GM21381 (cell line): ENCODE measurements around the gene STAT5B.
"Not testable (repeated sequence)": the region's sequence is repeated elsewhere in the genome, so short reads cannot be mapped to it uniquely, and the experiment has no call there.

ENCODE experiments used
- ATAC-seq: cut with Tn5 transposase; IDR thresholded peaks from one replicate; pipeline ENCODE4 v1.9.1; 2021; ENCODE audit warnings: mild to moderate bottlenecking, moderate library complexity; ENCODE audit not compliant: unreplicated experiment

Gene STAT5B

GRCh38 chr17:42276359-42276608 lies at the start of gene STAT5B:
Gene STAT5B (minus strand): TSS chr17:42276391. CDS start chr17:42232127, 44,264 bp downstream.
- peak; percentile 57 for ATAC-seq

DNA sequence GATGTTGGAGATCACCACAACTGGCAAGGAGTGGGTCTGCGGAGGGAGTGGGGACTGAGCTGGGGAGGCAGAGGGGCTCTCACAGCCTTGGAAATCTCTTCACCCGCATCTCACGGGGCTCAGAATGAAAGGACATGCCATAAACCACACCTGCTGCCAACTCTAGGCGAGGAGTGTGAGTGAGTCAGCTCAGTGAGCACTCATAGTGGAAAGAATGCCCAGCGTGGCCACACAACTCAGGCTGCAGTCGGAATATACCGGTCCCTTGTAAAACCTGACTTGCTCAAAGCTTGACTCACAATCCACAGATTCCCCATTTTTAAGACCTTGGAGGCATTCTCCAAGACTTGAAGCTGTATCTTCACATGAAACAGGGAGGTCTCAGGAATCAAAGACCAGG lies 48.8 kb upstream of the STAT5B start:
- no peak for ATAC-seq

DNA sequence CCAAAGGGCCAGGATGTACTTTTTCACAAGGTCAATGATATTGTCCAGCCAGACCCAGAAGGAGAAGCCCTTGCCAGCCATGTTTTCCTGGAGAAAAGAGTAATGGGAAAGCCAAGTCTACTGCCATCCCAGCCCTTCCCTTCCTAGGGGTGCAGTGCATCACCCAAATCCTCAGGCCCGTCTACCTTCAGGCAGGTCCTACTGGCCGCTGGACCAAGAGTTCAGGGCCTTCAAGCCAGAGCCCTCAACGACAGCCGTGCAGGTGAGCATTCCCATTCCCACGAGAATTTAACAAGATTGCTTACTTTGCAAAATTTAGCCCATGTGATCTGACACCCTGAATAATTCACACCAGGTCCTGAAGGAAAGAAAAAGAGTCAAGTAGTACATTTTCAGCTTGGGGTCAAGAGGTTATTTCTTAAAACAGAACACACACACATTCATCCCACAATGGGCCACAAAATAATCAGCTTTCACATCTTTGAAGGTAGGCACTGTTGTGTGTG lies 47.1 kb upstream of the STAT5B start:
- ATAC-seq: no peak

GRCh38 chr17:42322382-42323267 lies 46.4 kb upstream of the STAT5B start:
- ATAC-seq: no peak

DNA sequence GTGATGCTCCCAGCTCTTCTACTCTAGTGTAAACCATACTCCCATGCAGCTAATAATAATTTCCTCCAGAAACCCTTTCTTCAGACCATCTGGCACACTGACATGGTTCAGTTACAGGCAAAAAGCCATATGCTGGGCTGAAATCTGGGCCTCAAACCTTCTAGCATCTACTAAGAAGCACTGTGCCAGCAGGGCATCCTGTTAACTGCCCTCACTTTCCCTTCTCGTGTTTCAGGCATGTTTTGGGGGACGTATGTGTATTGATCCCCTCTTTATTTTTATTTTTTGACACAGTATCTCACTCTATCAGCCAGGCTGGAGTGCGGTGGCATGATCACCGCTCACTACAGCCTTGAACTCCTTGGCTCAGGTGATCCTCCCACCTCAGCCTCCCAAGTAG lies 45.4 kb upstream of the STAT5B start:
- ATAC-seq: no peak

GRCh38 chr17:42317967-42318366 lies 41.8 kb upstream of the STAT5B start:
- not testable (repeated sequence) for ATAC-seq

DNA sequence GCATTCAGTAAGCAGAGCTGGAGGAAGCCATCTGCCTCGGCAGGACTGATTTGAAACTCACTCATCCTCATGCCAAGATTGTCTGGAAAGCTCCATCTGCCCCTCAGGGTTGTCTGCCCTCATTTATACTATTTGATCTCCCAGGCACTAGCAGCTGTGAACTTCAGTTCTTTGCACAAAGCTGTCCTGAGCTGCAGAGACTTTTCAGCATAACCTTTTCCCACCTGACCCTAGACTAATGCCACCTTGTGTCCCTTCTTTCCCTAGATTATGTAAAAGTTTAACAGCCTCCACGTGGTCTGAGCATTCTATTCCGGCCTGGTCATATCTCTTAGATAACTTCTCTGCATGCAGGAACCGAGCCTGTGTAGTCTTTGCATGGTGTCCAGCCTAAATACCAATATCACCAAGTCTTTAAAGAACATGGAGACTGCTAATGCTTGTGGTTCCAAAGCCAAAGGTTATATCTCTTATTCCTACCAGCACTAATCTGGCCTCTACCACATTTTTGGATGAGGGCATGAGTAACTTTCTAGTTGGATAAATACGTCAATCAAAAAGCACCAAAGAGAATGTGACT lies 41.2 kb upstream of the STAT5B start:
- ATAC-seq: no peak

- ATAC-seq: no peak
These were observed 40.6 kb upstream of the STAT5B start for GRCh38 chr17:42316755-42317154.

DNA sequence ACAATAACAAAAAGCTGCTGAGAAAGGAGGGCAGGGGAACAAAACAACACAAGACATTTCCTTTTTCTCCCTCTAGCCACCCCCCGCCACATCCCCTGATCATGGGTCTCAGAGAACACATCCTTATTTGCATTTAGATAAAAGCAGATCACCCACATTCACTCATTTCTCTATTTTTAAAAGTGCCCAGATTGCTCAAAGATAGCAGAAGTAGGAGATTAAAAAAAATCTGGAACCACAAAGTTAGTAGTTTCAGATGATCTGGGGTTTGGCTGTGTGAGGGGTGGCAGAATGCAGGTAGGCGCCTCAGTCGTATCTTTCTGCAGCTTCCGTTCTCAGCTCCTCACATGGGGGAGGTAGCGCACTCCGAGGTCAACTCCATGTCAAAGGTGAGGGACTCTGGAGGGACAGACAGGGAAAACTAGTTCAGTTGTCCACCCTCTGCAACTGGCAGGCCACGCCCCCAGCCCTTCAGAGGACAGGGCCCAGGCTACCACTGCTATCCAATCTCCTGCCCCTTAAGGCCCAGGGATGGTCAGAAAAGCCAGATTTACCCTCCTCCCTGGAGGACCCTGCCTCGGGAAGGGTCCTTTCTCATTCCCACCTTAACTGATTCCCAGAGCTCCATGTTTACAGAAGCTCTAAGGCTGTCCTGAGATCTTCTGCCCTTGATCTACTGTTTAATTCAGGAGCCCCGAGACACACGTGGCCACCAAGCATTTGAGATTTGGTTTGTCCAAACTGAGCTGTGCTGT lies 39.4 kb upstream of the STAT5B start:
- ATAC-seq: no peak

DNA sequence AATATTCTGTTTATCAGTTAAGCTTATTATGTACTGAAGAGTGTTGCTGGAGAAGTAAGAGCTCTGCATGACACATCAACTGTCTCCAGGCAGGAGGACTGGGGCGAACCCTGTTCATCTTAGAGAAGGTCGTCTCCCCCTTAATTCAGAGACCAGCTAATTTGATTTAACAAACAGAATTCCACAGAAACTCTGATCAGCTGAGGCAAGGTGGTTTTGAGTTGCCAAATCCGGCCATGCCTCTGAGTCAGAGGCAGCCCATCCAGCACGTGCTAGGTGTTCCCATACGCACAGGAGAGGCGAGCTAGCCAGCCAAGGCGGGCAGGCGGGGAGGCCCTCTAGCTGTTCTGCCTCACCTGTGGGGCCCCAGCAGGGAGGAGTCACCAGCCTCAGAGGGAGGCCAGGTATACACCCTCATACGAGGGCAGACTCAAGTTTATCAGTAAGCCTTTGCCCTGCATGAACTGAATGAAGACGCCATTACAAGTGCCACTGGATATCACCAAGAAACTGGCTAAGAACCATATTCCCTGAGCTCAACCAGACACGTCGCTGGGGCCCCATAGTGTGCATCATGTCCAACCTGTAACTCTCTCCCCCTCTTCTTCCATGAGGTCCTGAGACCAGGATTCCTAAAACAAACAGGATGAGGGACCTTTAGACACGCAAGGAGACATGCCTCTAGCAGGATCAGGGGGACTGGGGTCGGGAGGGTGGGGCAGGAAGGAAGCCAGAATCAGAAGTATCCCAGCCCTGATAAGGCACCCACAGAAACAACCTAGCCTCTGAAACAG lies 37.8 kb upstream of the STAT5B start:
- ATAC-seq: no peak

GRCh38 chr17:42313389-42313772 lies 37.2 kb upstream of the STAT5B start:
- ATAC-seq: no peak

DNA sequence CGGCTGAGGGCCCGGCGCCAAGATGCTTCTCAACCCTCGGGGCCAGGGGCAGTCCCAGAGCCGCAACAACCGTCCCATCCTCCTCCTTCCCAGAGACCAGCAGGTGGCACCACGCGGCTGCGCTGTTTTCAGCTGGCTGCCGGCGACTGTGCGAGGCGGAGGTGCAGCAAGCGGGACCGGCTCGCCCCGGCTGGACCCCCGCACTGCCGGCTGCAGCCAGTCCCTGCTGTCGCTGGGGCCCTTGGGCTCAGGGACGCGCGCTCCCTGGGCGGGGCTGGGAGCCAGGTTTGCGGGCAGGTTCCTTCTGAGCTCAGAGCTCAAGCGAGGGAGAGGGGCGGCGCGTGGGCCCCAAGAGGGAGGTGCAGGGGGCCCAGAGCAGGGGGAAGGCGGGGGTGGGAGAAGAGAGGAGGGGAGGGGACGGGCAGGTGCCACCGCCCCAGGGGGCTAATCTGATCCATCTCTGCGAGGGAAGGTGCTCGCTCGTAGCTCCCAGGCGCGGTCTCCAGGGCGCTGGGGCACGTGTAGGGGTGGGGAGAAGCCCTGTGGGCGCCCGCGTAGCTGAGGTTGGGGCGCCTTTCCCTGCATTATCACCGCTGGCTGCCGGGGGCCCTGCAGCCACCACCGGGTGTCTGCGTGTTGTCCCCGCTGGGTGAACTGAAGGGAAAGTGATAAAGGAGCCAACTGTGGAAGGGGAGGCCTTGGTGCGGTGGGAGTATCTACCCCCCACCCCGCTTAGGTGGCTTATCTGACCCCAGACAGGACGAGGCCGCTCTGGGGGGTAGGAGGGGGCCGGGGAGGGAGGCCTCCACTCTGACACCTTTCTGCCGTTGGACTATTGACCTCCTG lies 36.3 kb upstream of the STAT5B start:
- ATAC-seq: peak; percentile 60

DNA sequence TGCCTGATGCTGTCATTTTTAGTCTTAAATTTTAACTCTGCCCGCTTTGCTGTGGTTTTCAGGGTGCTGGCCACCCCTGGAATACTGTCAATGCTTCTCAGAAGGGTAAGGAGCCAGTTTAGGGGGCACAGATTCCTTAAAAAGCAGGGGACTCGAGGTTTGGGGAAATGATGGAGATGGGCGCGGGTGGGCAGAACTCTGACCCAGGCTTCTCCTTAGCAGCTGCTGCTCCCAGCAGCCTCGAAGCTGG lies 35.8 kb upstream of the STAT5B start:
- ATAC-seq: no peak

GRCh38 chr17:42311240-42312034 lies 35.2 kb upstream of the STAT5B start:
- ATAC-seq: no peak

- no peak for ATAC-seq
These were observed 34.6 kb upstream of the STAT5B start for GRCh38 chr17:42310787-42311215.

- ATAC-seq: no peak
These were observed 34.0 kb upstream of the STAT5B start for GRCh38 chr17:42309986-42310786.

GRCh38 chr17:42309142-42309541 lies 33.0 kb upstream of the STAT5B start:
- ATAC-seq: no peak

DNA sequence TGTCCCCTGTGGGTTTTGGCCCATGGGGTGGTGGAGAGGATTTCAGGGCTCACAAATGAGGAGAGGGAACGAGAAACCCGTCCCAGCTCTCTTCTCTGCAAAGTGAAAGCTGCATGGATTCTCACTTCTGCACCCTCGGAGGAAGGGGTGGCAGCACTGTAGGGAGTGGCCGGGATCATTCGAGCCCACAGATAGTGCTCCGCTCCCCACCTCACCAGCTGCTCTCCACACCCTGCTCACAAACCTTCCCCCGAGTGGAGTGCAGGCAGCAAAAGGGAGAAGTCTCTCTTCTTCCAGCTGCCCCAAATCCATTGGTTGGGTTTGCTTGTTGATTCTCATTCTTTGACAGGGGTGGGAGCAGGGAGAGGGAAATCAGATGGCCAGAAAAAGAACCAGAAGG lies 32.3 kb upstream of the STAT5B start:
- no peak for ATAC-seq
